ENCODE measurements around the gene CLDND2.

CLDND2 gene

GRCh38 chr19:51323481-51324166 lies 45.2 kb downstream of the CLDND2 start:
- H3K9me3 ChIP-seq = no peaks in the 10 kb centered on the region
- H3K27me3 ChIP-seq = peaks cover 72% of the 10 kb centered on the region
- H3K4me3 ChIP-seq (ENCODE audit: low read depth in 1 of 2, low read length in 1 of 2) = no peak overlapping the region
- H3K27ac ChIP-seq = no peak overlapping the region
- no peaks in the 10 kb centered on the region for H3K36me3 ChIP-seq
- peaks cover 0 to 8% of the 10 kb centered on the region in 2 experiments for H3K4me1 ChIP-seq (ENCODE audit: control insufficient read depth in 1 of 2, insufficient read depth in 1 of 2, low read depth in 1 of 2, low read length in 1 of 2)
- TF ChIP-seq CTCF (IDR thresholded peaks at IDR 0.05) = no peak

GRCh38 chr19:51321799-51322198 lies 47.0 kb downstream of the CLDND2 start:
- Histone ChIP-seq H3K27me3 (peaks cover 60% of the 10 kb centered on the region), H3K9me3 (no peaks in the 10 kb centered on the region), H3K4me3 (ENCODE audit: low read depth in 1 of 2, low read length in 1 of 2) (no peak overlapping the region), H3K4me1 (ENCODE audit: control insufficient read depth in 1 of 2, insufficient read depth in 1 of 2, low read depth in 1 of 2, low read length in 1 of 2) (no peaks in the 10 kb centered on the region), H3K36me3 (no peaks in the 10 kb centered on the region), H3K27ac (no peak overlapping the region)
- no peak for TF ChIP-seq CTCF (IDR thresholded peaks at IDR 0.05)

- Histone ChIP-seq H3K4me1 (ENCODE audit: control insufficient read depth in 1 of 2, insufficient read depth in 1 of 2, low read depth in 1 of 2, low read length in 1 of 2) (no peaks in the 10 kb centered on the region), H3K4me3 (ENCODE audit: low read depth in 1 of 2, low read length in 1 of 2) (no peak overlapping the region), H3K27me3 (peaks cover 46% of the 10 kb centered on the region), H3K9me3 (no peaks in the 10 kb centered on the region), H3K27ac (no peak overlapping the region), H3K36me3 (no peaks in the 10 kb centered on the region)
- no peak for TF ChIP-seq CTCF (IDR thresholded peaks at IDR 0.05)
These were observed 48.5 kb downstream of the CLDND2 start for GRCh38 chr19:51320280-51320657.

GRCh38 chr19:51319649-51320279 lies 49.0 kb downstream of the CLDND2 start:
- no peaks in the 10 kb centered on the region for H3K4me1 ChIP-seq (ENCODE audit: control insufficient read depth in 1 of 2, insufficient read depth in 1 of 2, low read depth in 1 of 2, low read length in 1 of 2)
- peaks cover 46% of the 10 kb centered on the region for H3K27me3 ChIP-seq
- H3K27ac ChIP-seq = no peak overlapping the region
- no peaks in the 10 kb centered on the region for H3K36me3 ChIP-seq
- TF ChIP-seq CTCF (IDR thresholded peaks at IDR 0.05) = no peak
- H3K9me3 ChIP-seq = no peaks in the 10 kb centered on the region
- no peak overlapping the region for H3K4me3 ChIP-seq (ENCODE audit: low read depth in 1 of 2, low read length in 1 of 2)

GRCh38 chr19:51318687-51319648 lies 49.8 kb downstream of the CLDND2 start:
- no peak overlapping the region for H3K27ac ChIP-seq
- H3K9me3 ChIP-seq = no peaks in the 10 kb centered on the region
- H3K4me3 ChIP-seq (ENCODE audit: low read depth in 1 of 2, low read length in 1 of 2) = no peak overlapping the region
- TF ChIP-seq CTCF (IDR thresholded peaks at IDR 0.05) = no peak
- peaks cover 44% of the 10 kb centered on the region for H3K27me3 ChIP-seq
- H3K4me1 ChIP-seq (ENCODE audit: control insufficient read depth in 1 of 2, insufficient read depth in 1 of 2, low read depth in 1 of 2, low read length in 1 of 2) = no peaks in the 10 kb centered on the region
- H3K36me3 ChIP-seq = no peaks in the 10 kb centered on the region

Measured in neutrophil (primary cell).